HG02642 (cell line): Measurements from ENCODE around the gene ALG5.

ENCODE experiments used
- ATAC-seq: cut with Tn5 transposase; IDR thresholded peaks from one replicate; pipeline ENCODE4 v1.9.1; 2021; ENCODE audit warnings: mild to moderate bottlenecking; ENCODE audit not compliant: unreplicated experiment, poor library complexity

ALG5 gene

DNA sequence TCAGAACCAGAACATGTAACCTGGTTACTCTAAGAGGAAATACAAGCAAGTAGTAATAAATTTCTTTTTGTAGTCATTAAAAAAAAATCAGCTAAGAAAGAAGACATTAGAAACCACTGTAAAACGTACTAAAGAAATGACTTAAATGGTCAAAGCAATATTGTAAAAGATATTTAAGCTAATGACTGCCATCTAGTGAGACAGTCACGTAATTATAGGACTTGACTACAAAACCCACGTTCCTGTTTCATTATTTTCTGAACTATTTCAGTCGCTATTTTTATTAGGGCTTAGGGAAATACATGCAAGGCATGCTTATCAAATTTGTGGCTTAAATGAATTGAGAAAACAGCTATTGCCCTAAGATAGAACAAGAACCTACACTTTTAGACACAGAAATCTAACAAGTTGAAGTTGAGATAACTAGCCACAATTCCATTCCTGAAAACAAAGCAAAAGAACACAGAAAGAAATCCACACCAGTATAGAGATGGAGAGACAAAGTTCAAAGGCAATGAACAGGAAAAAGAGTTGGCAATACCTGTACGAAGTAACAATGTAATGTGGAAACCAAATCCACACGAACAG, 17.9 kb downstream of the ALG5 start:
- peak; percentile 54 for ATAC-seq

DNA sequence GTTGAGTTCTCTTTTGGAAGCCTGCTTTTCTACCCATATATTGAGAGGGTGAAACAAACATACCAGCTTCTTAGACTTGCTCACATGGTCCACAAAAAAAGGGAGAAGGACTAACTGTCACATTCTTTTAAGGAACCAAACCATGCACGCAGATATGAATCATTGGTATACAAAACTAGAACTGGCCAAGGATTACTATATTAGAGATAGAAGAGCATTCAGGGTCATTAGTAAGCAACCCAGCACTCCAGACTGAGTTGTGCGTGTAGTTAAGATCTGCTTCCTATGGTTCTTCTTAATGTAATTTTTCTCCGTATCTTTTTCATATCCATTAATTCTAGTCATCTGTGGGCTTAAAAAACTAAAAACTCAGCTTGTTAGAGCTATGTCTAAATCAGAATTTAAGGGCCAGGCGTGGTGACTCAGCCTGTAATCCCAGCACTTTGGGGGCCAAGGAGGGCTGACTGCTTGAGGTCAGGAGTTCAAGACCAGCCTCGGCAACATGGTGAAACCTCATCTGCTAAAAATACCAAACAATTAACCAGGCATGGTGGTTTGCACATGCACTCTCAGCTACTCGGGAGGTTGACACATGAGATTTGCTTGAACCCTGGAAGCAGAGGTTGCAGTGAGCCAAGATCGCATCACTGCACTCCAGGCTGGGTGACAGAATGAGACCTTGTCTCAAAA, 19.6 kb downstream of the ALG5 start:
- ATAC-seq: no peak

DNA sequence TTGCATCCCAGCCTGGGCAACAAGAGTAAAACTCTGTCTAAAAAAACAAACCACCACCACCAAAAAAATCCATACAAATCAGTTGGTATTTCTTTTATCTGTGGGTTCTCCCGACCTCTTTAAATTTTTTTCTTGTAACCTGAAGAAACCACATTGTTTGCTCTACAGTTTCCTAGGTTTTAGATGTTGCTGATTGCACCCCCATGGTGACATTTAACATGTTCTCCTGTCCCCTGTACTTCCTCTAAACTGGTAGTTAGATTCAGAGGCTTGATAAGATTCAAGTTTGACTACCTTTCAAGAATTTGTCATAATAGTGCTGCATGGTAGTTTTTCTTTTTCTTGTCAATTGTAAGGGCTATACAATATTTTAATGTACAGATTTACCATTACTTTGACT, 24.0 kb downstream of the ALG5 start:
- no peak for ATAC-seq

DNA sequence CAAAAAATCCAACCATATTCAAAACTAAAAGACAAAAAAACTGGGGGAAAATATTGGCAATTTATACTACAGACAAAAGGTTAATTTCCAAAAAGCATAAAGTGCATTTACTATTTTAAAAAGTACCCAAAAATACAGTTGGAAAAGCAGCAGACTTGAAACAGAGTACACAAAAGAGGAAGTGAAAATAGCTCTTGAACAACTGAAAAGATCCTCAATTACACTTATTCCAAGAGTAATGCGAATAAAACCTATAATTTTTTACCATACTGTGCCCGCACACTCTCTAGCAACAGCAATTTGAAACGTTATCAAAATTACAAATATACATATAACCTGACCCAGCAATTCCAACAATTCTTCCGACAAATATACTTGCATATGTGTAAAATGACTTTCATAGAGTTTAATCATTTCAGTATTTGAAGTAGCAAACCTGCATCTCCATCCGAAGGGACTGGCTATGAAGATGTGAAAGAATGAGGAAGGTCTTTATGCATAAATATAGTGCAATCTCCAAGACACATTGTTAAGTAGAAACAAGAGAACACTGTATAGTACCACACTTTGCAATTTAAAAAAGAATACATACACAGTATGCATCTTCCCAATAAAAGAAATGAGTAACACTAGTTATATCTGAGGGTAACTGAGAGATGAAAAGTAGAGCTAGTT, 25.4 kb downstream of the ALG5 start:
- ATAC-seq: peak; percentile 81

DNA sequence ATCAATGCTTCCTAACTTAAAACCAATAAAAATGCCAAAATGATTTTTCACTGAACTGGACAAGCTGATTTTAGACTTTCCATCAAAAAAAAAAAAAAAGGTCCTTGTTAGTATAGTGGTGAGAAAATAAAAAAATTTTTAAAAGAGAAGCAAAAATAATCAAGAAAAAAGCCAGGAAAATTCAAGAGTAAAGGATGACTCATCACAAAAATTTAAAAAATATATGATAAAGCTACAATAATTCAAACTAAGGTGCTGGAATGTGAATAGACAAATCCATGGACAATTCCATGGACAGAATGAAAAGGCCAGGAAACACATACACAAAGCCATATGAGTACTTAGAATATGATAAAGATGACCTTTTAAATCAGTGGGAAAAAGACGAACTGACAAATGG, 26.1 kb downstream of the ALG5 start:
- ATAC-seq: no peak

DNA sequence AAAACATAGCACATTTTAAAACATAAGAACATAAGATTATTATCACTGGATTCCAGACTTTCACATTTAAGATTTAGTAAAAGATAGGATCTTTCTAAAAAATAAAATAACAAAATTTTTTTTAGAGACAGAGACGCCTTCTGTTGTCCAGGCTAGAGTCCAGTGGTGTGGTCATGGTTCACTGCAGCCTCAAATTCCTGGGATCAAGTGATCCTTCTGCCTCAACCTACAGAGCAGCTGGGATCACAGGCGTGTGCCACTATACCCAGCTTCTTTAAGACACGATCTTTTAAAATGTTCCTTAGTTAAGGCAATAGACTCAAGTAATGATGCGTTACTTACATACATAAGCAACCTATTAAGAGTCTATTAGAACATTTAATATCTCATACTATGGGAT, 32.7 kb downstream of the ALG5 start:
- ATAC-seq: no peak

DNA sequence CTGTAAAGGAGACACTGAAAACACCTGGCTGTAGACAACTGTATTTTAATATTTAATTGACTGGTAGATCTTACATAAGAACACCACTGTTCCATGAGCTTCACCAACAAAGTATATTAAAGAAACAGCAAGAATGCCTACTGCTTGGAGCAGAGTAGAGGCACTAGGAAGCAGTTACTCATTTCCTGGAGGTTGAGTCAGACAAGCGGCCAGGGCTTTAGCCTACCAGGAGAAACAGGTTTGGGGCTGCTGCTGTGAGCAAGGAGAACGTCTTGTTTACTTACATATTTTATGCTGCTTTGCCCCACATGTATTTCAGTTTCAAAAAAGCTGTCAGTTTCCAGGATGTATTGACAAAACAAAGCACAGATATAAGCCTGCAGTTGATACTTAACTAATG, 33.4 kb downstream of the ALG5 start:
- no peak for ATAC-seq

DNA sequence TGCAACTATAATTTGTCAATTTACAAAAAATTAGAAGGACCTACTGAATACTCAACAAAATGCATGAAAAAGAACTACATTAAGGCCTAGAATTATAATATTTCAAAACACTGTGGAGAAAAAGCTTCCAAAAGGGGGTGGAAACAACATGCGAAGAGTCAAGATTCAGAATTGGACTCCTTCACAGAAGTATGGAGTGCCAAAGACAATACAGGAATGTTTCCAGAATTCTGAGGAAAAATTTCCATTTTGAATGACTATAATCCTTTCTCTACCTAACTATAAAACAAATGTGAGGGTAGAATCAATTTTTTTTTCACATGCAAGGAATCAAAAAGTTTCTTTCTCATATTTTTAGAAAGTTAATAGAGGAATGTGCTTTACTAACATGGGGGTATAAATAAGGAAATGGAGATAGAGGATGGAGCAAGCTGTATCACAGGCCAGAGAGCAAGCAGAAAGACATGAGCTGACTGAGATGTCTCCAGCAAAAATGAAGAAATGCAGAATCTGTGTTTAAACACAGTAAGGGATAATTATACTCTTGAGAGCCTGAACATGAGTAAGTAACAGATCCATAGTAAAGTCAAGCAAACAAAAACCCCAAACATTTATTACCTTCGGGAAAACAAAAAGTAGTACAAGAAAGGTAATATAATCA, 39.6 kb downstream of the ALG5 start:
- no peak for ATAC-seq

DNA sequence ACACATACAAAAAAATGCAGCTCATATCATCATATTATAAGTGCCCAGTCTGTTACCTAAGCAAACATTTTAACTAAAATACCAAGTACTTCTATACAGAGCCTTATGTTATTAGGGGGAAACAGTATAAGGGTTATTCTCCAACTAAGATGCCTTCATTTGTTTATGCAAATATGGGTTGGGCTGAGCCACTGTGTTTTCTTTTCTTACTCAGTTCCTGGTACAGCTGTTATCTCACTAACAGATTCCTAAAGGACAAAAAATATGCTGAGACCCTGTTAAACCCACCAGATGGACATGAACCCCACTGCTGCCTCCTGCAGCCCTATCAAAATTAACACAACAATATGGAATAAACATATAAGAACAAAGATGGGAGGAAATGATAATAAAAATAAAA, 44.6 kb downstream of the ALG5 start:
- no peak for ATAC-seq

DNA sequence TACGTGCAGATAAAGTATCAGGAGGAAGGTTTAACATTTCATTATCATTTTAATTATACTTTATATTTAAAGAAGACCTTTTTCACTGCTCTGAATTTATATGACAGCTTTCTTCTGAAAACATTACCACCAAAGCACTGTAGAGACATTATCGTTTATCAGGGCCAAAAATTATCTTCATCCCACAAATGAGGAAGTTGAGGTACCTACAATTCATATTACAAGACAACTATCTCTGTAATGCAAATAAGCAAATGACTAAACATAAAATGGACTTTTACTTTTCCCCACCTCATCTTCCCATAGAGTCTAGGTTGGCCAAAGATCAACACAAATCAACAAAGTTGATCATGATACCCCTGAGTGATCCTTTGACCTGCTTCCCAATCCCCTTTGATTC, 48.2 kb downstream of the ALG5 start:
- no peak for ATAC-seq

DNA sequence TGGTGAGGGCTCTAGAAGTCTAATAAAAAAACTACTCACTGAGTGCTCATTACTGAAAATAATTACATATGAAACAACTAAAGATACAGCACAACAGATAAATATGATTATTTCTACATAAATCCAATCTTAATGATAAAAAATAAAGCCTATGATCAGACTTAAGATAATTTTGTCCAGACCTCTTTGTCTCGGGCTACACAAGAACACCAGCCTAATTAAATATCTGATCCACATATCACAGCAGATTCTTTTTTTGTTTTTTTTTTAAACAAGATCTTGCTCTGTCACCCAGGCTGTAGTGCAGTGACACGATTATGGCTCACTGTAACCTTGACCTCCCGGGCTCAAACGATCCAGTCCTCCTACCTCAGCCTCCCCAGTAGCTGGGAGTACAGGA, 48.8 kb downstream of the ALG5 start:
- no peak for ATAC-seq

DNA sequence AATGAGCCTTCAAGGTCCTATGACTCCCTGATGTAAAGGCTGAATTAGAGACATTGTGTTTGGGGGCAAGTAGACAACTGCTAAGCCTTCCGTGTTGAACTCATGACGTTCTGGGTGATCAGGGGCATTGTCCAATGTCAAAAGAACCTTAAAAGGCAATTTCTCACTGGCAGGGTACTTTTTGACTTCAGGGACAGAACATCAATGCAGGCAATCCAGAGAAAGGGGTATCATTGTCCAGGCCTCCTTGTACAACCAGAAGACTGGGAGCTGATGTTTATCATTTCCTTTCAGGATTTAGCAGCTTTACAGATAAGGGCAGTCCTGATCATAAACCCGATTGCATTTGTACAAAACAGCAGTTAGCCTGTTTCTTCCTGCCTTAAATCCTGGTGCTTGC, 54.1 kb downstream of the ALG5 start:
- no peak for ATAC-seq

DNA sequence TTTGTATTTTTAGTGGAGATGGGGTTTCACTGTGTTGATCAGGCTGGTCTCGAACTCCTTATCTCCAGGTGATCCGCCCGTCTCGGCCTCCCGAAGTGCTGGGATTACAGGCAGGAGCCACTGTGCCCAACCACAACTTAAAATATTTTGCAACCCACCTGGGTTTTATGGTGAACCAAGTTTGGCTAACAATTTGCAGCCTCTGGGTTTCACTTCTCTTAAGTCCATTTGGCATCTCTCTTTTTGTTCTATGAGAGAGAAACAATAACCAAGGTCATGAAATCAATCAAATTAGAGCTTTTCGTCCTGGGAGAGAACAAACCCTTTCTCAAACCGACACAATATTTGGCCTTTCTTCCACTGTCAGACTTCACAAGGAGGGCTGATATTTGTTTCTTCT, 73.5 kb downstream of the ALG5 start:
- no peak for ATAC-seq

DNA sequence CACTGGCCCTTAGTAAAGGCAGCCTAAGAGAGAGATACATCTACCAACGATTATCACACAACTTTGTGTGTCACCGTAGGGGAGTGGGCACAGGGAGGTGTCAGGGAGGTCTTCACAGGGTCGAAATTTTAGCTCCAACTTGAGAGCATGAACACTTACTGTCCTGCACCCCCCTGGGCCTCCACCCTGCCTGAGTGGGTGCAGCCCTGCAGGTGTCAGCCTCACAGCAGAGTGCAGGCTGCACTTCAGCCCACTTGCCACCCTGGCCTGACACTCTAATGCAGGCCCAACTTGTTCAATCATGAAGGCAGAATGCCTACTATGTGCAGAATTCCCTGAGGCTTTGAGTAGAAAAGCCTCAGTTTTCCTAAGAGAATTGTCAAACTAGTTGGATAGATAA, 75.1 kb downstream of the ALG5 start:
- ATAC-seq: no peak

DNA sequence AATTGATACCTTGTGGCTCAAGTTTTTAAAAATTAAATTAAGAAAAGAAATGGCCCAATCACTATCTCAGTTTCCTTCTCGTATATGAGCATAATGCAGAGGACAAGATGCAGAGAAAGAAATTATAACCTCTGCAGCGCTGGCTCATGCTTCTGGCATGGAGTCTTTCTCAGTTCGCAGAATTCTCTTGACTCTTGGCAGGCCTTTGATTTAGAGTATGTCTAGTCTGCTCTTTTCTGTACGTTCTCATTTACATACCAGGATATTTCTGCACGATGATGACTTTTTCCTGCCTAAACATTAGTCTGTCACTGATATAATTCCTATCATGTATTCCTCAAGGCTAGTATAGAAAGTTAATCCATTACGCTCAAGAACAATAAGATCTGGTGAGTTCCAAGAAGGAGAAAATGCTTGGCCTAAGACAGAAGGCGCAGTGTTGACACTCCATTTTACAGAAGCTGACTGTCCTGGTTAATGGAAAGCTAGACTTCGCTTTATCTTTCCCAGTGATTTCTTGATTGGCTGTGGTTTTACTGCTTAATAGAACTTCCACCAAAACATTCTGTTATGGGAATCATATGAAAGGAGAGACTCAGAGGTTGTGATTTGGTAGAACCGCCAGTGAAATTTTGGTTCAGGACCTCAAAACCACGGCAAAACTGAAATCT, 77.4 kb downstream of the ALG5 start:
- ATAC-seq: no peak

DNA sequence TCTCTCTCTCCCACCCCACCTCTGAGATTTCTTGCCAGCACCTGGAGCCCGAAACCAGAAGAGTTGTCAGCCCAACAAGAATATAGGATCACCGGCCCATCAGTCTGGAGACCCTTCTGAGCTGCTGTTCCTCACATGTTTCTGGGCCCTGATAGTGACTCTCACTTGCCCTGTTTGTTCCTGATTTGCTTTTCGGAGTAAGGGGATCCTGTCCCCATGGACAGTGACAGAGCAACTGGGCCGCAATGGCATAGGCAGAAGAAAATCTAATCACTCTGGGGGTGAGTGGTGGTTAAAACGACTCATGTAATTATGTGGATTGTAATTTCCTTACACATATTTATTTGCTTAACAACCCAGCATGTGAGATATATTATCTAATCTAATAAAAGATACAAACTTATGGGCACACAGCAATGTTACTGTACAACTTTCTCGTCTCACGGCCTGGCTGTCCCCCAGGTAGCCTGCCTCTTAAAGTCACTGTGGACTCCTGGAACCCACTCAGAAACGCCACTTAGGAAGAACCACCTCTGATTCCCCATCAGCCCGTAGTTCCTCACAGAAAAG, 78.4 kb downstream of the ALG5 start:
- ATAC-seq: no peak

DNA sequence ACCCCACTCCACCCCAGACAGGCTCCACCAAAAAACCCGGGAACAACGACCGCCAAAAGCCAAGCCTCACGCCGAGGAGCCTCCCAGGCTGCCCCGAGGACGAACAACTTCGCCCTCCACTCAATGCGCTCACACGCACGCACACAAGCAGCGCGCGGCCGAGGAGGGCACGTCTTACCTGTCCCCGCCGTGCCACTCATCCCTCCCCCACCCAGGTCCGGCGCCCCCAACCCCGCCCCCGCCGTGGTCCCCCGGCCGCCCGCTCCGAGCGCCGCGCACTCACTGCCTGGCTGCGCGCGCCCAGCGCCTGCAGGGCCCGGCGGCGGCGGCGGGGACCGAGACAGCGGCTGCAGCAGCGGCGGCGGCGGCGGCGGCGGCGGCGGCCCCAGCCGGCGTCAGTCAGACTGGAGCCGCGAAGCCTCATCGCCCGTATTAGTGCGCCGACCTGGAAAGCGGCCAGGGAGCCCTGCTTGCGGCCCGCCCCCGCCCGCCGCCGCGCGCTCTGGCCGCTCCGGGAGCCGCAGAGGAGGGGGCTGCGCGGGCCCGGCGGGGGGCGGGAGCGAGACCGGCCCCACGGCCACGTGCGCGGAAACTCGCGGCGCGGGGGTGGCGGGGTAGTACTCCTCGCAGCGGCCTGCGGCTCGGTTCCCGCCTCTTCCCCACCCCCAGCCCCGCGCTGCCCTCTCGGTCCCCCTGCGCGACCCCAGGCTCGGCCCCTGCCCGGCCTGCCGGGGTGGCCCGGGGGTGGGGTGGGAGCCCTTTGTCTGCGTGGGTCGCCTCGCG, 79.1 kb downstream of the ALG5 start, which contains the start of gene SMAD9:
Gene SMAD9 (minus strand): TSS at position 406 of the 783 bp plus-strand sequence. CDS start 40,549 bp downstream, outside the sequence.
- peak; percentile 82 for ATAC-seq

DNA sequence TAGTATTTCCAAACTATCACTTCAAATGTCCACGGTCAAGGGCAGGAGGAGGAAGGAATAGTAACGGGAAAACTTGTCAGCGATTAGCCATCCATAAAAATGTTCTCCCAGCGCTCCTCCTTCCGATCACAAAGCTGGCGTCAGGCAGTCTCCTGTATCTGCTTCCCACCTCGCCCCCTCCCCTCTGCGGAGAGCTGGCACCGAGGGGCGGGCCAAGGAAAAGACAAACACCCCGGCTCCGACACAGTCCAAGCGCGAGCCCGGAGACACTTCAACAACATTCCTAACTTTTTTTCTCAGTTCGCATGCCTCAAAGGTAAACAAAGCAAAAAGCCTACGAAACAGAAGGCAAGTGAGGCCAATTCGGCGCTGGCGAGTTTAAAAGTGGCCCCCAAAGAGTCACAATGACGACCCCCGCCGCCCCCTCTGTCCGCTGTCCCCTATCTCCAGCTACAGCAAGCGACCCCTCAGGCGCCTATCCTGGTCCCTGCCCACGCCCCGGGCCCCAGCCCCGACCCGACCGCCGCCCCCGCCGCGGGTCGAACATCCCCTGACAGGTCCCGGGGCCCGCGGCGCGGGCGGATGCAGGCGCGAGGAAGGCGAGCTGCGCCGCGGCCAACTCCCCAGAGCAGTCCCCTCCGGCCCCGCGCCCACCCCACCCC, 79.8 kb downstream of the ALG5 start:
- peak; percentile 13 for ATAC-seq
